ENCODE data around the gene SEPTIN5. TPM values are rescaled to one million over a fixed set of nuclear protein-coding genes. Genes with fewer than 3 reads are reported as not detected.

The SEPTIN5 gene
- total and polyA plus RNA-seq, 9 of the 15 experiments (the other 6 are each of a cell fraction or from before 2014, with no cell fraction given): 0.03 to 195 (median 119) TPM

DNA sequence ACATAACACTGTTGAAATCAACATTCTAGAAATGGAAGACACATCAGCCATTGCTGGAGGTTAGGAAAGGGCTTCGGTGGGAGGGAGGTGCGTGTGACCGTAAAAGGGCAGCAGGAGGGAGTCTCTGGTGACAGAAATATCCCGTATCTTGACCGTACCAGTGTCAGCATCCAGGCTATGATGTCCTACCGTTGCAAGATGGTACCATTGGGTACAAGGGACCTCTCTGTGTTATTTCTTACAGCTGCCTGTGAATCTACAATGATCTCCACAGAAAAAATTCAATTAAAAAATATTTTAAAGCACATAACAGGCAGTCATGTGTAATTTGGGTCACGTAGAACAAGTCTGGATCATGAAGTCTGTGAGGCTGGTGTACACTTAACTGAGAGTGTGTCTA is 27.4 kb upstream of the SEPTIN5 start (continued):
- TF ChIP-seq ZBTB40 (IDR thresholded peaks at IDR 0.05) (no peak), ZBTB40 (CRISPR knock-in tag; IDR thresholded peaks at IDR 0.05) (0 out of 2 replicates have a peak, but pooled peaks have one; percentile 25)
